Small intestine (tissue), 7 donors: Measurements from ENCODE around the gene TBC1D16. TPM values are rescaled to one million over a fixed set of nuclear protein-coding genes. Genes with fewer than 3 reads are reported as not detected.

ENCODE experiments used
- DNase-seq, 2 donors: peaks; one replicate each; pipeline versions ENCODE4 v3.0.0 to v3.0.0-alpha.2; 2013
- FAIRE-seq: peaks from 2 replicates; lab custom pipeline; 2012; peaks lifted over from hg19 to GRCh38; lab: Jason Lieb, UNC
- H3K27ac ChIP-seq, 3 donors: one replicate each; pipeline ENCODE4 v1.5.1; 2013; ENCODE audit warnings: low read length in 2 of 3, mild to moderate bottlenecking in 2 of 3, control low read depth in 1 of 3, inconsistent platforms in 1 of 3, low read depth in 1 of 3, moderate library complexity in 1 of 3
- H3K27me3 ChIP-seq, 3 donors: one replicate each; pipeline ENCODE4 v1.6.1; 2013; ENCODE audit warnings: low read length in 3 of 3, inconsistent platforms in 1 of 3; ENCODE audit not compliant: control insufficient read depth in 3 of 3, insufficient read depth in 3 of 3
- H3K36me3 ChIP-seq, 3 donors: one replicate each; pipeline ENCODE4 v1.6.1; 2013; ENCODE audit warnings: low read length in 3 of 3, inconsistent platforms in 1 of 3, low read depth in 1 of 3, mild to moderate bottlenecking in 1 of 3, moderate library complexity in 1 of 3; ENCODE audit not compliant: control insufficient read depth in 3 of 3, insufficient read depth in 2 of 3
- H3K4me1 ChIP-seq, 3 donors: one replicate each; pipeline ENCODE4 v1.6.1; 2013; ENCODE audit warnings: low read length in 2 of 3, inconsistent platforms in 1 of 3, low read depth in 1 of 3, mild to moderate bottlenecking in 1 of 3, moderate library complexity in 1 of 3; ENCODE audit not compliant: control insufficient read depth in 3 of 3, insufficient read depth in 2 of 3
- H3K4me3 ChIP-seq, 3 donors: one replicate each; pipeline ENCODE4 v1.5.1; 2013; ENCODE audit warnings: low read length in 3 of 3, control low read depth in 1 of 3, inconsistent platforms in 1 of 3, low read depth in 1 of 3, mild to moderate bottlenecking in 1 of 3, moderate library complexity in 1 of 3
- H3K9me3 ChIP-seq, 2 donors: one replicate each; pipeline ENCODE4 v1.6.1; 2013; ENCODE audit warnings: low read depth in 1 of 2, low read length in 1 of 2; ENCODE audit not compliant: control insufficient read depth in 2 of 2, insufficient read depth in 1 of 2
- WGBS, 3 donors: extraction: QIAGEN DNeasy Blood & Tissue Kit; methylation state at CpG; one replicate each; pipeline ENCODE4 v1.1.7; 2013; 5-methylcytosine and 5-hydroxymethylcytosine counted together
- polyA plus RNA-seq, 4 donors: library from polyadenylated mRNA; stranded (reverse) in 3 of 4; unstranded in 1 of 4; fragments of 200-250 nt in 3 of 4; fragments of 120-200 nt in 1 of 4; gene quantifications; one replicate each; pipeline versions ENCODE4 v1.2.1 to v1.2.3, GENCODE V29; 2013
- donor health status: healthy with polysubstance abuse.
- donor health status: control.
- donor health status: control.
- donor health status: Bipolar disorder and iron deficiency.
- donor health status: healthy.

Gene TBC1D16
- polyA plus RNA-seq, 4 donors: 1.6 to 30.6 (median 15.2) TPM

DNA sequence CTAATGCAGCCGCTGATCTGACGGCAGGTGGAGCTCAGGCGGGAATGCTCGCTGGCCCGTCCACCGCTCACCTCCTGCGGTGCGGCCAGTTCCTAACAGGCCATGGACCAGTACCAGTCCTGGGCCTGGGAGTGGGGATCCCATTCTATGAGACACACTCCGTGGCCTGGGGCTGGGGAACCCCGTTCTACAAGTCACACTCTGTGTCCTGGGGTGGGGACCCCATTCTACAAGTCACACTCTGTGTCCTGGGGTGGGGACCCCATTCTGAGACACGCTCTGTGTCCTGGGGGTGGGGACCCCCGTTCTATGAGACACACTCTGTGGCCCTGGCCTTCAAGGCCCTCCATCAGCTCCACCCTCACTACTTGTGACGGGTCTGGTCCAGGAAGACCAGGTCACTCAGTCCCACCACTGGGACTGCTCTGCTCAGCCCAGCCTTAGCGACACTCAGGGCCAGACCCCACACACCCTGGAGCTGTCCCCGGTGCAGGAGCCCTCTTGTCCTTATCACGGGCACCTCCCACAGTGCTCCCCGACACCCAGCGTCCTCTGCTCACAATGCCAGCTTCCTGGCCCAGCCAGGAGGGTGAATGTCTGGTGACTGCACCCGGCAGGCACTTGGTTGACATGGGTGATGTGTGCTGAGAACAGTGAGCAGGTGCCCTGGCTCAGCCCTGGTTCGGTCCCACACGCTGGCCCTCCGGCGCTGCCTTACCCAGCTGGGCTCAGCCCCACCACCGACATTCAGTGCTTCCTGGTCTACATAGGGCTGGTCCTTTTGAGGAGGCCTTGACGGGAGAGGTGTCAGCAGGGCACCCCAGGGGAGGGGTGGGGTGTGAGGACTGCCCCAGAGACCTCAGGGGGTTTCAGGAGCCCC, 89.1 kb downstream of the TBC1D16 start:
- H3K36me3 ChIP-seq: peaks cover 0 to 96% (median 2%) of the 10 kb centered on the region in 3 donors
- H3K4me3 ChIP-seq: no peak overlapping the region
- no peaks in the 10 kb centered on the region for H3K9me3 ChIP-seq
- peaks cover 0 to 27% (median 0%) of the 10 kb centered on the region in 3 donors for H3K4me1 ChIP-seq
- no peak overlapping the region for H3K27ac ChIP-seq
- DNase-seq (no peak), FAIRE-seq (no peak)
- no peaks in the 10 kb centered on the region for H3K27me3 ChIP-seq
- 86 to 93% (median 92%) methylated on average over 25 of the region's 25 CpGs for WGBS, 3 donors

DNA sequence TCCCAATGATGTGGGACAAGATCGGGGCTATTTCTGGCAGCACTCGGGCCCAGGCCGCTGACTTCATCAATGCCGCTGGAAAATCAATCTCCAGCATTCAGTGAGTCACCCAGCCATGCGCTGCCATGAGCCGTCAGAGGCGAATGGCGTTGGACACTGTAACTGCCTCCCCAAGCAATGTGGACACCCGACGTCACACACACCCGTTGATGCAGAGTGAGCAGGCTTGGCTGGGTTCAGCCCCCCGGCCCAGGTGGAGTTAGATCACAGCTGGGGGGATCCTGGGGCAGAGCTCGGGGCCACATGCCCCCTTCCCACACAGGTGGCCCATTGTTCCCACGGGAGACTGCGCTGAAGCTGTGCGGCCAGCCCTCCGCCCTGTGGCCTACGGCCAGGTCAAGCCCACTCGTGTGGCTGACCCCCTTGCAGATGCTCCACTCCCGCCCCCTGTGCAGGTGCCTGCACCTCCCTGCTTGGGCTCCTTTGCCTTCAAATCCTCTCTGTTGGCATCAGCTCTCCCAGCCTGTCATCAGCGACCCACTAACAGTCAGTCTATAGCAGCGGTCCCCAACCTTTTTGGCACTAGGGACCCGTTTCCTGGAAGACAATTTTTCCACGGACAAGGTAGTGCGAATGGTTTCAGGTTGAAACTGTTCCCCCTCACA, 89.9 kb downstream of the TBC1D16 start:
- FAIRE-seq (no peak), DNase-seq (no peak)
- Histone ChIP-seq H3K36me3 (peaks cover 0 to 98% (median 2%) of the 10 kb centered on the region in 3 donors), H3K4me1 (peaks cover 0 to 19% (median 0%) of the 10 kb centered on the region in 3 donors), H3K4me3 (no peak overlapping the region), H3K27ac (no peak overlapping the region), H3K27me3 (no peaks in the 10 kb centered on the region), H3K9me3 (no peaks in the 10 kb centered on the region)
- 90 to 93% (median 91%) methylated on average over 25 of the region's 25 CpGs for WGBS, 3 donors

DNA sequence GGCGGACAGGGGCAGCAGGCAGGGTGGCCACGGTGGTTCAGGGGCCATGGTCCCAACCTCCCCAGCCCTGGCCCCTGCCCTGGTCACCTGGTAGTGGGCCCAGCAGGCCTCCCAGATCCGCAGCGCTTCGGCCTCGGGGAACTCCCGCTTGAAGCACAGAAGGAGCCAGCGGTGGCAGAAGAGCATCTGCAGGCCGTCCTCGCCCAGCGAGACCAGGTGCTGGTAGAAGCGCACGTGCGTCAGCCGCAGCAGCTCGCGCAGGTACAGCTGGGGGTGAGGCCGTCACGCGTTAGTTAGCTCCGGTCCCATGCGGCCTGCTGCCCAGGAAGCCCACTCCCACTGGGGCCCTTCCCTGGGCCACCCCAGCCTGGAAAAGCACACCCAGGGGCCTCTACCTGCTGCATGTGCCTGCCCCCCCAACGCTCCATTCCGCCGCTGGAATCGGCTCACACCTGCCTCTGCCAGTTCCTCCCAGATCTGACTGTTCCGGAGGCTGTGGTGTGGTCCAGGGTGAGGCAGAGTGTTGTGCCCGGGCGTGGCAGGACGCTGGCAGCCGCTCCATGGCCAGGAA, 90.8 kb downstream of the TBC1D16 start:
- 88 to 95% (median 92%) methylated on average over 27 to 31 of the region's 31 CpGs for WGBS, 3 donors
- no peak for DNase-seq
- H3K4me1 ChIP-seq: peaks cover 0 to 11% (median 0%) of the 10 kb centered on the region in 3 donors
- H3K27ac ChIP-seq: no peak overlapping the region
- no peak for FAIRE-seq
- no peak overlapping the region for H3K4me3 ChIP-seq
- no peaks in the 10 kb centered on the region for H3K27me3 ChIP-seq
- H3K9me3 ChIP-seq: no peaks in the 10 kb centered on the region
- H3K36me3 ChIP-seq: peaks cover 0 to 99% (median 2%) of the 10 kb centered on the region in 3 donors

DNA sequence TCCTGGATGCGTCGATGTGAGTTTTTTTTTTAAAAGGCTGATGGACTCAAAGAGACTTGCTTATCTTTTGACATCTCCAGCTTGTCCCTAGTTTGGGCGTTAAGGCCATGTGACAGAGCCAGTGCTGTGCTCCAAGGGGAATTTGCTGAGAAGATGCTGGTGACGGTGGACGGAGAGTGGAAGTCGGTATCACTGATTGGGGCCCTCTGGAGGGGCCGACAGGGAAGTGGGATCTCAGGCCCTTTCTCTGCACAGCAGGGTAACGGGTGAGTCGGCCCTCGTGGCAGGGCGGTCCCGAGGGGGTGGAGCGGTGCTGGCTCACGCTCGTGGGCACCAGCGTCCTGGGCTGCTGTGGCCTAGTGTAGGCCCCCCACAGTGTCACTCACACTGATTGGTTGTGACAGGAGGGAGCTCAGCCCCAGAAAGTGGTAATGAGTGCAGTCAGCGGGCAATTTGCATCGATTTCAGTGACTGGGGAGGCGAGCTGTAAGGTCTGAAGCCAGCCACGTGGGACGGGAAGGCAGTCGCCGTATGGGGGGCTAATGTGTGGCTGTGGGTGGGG, 91.3 kb downstream of the TBC1D16 start:
- Histone ChIP-seq H3K4me3 (no peak overlapping the region), H3K4me1 (peaks cover 0 to 5% (median 0%) of the 10 kb centered on the region in 3 donors), H3K27me3 (no peaks in the 10 kb centered on the region), H3K36me3 (peaks cover 0 to 99% (median 2%) of the 10 kb centered on the region in 3 donors), H3K9me3 (no peaks in the 10 kb centered on the region), H3K27ac (no peak overlapping the region)
- FAIRE-seq: no peak
- WGBS, 3 donors: 94 to 95% (median 94%) methylated on average over 22 to 23 of the region's 23 CpGs
- no peak for DNase-seq

DNA sequence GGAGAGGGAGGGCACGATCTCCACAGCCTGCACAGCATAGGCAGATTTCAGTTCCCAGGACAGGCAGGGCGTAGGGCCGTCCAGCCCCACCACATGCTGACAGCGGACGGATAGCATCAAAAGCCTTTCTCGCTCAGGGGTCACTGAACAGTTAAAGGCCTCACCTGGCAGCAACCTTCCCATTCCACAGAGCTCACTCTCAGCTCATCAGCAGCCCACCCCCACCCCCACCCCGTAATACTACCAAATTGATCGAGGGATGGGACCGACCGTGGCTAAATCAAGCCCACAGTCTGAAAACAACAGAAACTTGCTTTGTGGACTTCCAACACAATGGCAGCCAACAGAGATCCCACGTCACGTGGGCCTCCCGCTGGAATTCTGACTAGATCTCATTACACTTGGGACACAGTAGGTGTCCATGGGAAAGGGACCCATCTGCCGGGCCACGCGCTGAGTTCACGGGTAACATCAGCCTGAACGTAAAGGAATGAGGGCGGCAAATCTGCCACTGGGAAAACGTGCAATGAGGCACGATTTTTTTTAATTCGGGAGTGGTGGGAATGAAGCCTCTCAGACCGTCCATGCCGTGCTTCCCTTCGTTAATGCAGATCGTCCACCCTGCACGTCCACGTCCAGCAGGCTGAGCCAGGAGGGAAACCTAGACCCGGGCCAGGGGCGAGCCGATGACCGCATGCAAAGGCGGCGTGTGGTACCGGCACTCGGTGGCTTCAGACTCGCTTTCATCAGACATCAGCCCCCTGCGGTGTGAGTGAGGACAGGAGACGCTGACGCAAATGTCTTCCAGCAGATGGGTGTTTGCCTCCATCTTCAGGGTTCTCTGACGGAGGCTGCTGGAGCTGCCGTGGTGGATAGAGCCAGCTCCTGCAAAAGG, 92.1 kb downstream of the TBC1D16 start:
- Histone ChIP-seq H3K27ac (no peak overlapping the region), H3K4me3 (no peak overlapping the region), H3K27me3 (no peaks in the 10 kb centered on the region), H3K4me1 (no peaks in the 10 kb centered on the region), H3K9me3 (no peaks in the 10 kb centered on the region), H3K36me3 (peaks cover 0 to 99% (median 2%) of the 10 kb centered on the region in 3 donors)
- FAIRE-seq (no peak), DNase-seq (no peak)
- 94 to 95% (median 94%) methylated on average over 41 to 42 of the region's 42 CpGs for WGBS, 3 donors

DNA sequence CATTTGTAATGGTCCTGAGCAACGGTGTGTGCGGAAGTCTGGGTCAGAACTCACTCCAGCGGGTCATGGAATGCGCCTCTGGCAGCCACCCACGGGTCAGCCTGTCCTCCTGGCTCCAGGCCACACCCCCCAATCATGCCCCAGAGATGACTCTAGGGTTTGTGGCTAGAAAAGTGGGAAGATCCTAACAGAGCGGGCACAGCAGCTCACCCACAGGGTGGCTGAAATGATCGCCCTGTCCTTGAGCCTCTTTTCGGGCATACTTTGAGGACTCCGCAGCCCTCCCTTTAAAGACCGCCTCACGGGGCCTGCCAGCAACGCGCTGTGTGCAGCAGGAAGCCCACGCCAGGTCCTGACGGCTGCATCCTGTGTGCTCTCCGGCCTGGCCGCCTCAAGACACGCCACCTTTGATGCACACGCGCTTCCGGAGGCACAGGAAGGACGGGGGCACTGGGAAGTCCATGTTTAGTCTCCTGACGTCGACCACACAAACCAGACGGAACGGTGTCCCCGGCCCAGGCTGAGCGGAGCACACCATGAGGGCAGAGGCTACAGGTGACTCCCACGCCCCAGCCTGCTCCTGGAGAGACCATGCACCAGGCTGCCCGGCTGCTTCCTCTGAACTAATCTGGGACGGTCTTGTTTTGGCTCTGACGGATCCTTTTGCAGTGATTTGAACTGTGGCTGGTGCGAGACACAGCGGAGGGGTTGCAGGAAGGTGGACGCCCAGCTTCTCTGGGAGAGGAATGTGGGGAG, 92.9 kb downstream of the TBC1D16 start:
- Histone ChIP-seq H3K4me1 (no peaks in the 10 kb centered on the region), H3K4me3 (no peak overlapping the region), H3K9me3 (no peaks in the 10 kb centered on the region), H3K27me3 (no peaks in the 10 kb centered on the region), H3K36me3 (peaks cover 0 to 99% (median 2%) of the 10 kb centered on the region in 3 donors), H3K27ac (no peak overlapping the region)
- 65 to 89% (median 73%) methylated on average over 35 of the region's 35 CpGs for WGBS, 3 donors
- no peak for DNase-seq
- no peak for FAIRE-seq

DNA sequence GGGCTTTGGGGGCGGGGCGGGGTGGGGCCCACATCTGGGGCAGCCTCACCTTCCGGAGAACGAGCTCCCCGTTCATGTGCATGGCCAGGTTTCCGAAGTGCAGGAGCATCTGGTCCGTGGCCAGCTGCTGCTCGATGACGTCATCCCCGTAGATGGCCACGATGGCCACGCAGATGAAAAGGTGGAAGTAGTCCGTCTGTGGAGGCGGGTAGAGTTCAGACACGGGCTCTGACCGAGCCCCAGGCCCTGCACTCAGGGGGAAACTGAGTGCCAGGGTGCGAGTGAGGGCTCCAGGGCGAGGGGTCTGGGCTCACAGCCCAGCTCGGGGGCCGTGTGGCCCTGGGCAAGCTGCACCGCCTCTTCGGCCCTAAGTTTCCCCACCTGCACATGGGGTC, 93.7 kb downstream of the TBC1D16 start:
- H3K9me3 ChIP-seq: no peaks in the 10 kb centered on the region
- FAIRE-seq: no peak
- peaks cover 0 to 98% (median 2%) of the 10 kb centered on the region in 3 donors for H3K36me3 ChIP-seq
- H3K27me3 ChIP-seq: no peaks in the 10 kb centered on the region
- 85 to 87% (median 86%) methylated on average over 20 to 22 of the region's 22 CpGs for WGBS, 3 donors
- no peak overlapping the region for H3K4me3 ChIP-seq
- H3K27ac ChIP-seq: no peak overlapping the region
- no peak for DNase-seq
- H3K4me1 ChIP-seq: peaks cover 0 to 3% (median 0%) of the 10 kb centered on the region in 3 donors
